ENCODE data around the gene NMNAT1.
A peak's percentile ranks its signal among the peaks of the same experiment; 100 is the strongest.
"Not testable (repeated sequence)": the region's sequence is repeated elsewhere in the genome, so short reads cannot be mapped to it uniquely, and the experiment has no call there.

The NMNAT1 gene

DNA sequence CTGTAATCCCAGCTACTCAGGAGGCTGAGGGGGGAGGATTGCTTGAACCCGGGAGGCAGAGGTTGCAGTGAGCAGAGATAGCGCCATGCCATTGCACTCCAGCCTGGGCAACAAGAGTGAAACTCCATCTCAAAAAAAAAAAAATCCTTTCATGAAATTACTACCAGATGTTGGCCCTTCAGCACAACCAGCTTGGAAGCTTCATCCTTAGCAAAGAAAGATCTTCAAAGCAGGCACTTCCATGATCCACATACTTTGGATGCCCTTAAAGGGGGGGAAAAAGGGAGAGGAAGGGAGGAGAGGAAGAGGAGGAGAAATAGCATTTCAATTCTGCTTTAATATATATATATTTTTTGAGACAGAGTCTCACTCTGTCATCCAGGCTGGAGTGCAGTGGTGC lies 77.4 kb downstream of the NMNAT1 start:
- DNase-seq = not testable (repeated sequence)

- DNase-seq = not testable (repeated sequence)
Observed at GRCh38 chr1:10021992-10022391, 78.7 kb downstream of the NMNAT1 start.

DNA sequence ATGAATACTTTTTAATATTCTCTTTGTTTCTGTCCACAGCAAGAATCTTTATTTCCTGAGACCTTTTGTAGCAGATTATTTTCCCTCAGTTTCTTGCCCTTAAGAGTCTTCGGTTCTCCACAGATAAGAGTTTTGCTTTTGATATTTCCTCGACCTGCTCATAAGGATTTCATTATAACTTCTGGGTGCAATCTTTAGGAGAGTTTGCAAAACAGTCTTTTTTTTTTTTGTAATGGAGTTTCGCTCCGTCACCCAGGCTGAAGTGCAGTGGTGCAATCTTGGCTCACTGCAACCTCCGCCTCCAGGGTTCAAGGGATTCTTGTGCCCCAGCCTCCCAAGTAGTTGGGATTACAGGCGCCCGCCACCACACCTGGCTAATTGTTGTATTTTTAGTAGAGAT lies 79.4 kb downstream of the NMNAT1 start:
- DNase-seq = no peak

DNA sequence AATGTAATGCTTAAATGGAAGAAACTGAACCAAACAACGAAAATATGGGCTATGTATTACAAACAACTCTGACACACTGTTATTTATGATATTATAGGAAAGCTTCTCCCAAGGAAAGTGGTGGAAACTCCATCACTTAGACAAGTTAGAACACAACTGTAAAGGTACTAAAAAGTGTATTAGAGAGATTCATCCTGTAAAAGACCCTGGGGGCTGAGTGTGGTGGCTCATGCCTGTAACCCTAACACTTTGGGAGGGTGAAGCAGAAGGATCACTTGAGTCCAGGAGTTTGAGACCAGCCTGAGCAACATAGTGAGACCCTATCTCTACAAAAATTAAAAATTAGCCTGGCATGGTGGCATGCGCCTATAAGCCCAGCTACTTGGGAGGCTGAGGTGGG lies 82.1 kb downstream of the NMNAT1 start:
- no peak for DNase-seq

- no peak for DNase-seq
Observed at GRCh38 chr1:10027027-10027426, 83.8 kb downstream of the NMNAT1 start.

DNA sequence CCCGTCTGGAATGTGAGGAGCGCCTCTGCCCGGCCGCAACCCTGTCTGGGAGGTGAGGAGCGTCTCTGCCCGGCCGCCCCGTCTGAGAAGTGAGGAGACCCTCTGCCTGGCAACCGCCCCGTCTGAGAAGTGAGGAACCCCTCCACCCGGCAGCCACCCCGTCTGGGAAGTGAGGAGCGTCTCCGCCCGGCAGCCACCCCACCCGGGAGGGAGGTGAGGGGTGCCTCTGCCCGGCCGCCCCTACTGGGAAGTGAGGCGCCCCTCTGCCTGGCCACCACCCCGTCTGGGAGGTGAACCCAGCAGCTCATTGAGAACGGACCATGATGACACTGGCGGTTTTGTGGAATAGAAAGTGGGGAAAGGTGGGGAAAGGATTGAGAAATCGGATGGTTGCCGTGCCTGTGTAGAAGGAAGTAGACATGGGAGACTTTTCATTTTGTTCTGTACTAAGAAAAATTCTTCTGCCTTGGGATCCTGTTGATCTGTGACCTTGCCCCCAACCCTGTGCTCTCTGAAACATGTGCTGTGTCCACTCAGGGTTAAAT lies 85.8 kb downstream of the NMNAT1 start:
- not testable (repeated sequence) for DNase-seq

DNA sequence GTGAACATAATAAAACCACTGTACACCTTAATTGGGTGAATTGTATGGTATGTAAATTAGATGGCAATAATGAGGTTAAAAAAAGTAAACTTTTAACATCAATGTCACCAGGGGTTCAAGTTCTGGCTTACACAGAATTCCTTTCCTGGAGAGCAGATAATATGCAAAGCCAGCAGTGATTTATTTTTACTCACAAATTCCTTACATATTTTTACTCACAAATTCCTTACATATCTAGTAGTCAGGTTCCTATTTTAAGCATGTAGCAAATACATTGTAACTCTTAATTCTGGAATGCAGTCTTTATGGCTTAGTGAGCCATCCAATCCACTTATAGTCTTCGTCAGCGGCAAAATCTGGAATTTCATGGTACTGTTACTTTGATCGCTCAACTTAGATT lies 88.2 kb downstream of the NMNAT1 start:
- no peak for DNase-seq

DNA sequence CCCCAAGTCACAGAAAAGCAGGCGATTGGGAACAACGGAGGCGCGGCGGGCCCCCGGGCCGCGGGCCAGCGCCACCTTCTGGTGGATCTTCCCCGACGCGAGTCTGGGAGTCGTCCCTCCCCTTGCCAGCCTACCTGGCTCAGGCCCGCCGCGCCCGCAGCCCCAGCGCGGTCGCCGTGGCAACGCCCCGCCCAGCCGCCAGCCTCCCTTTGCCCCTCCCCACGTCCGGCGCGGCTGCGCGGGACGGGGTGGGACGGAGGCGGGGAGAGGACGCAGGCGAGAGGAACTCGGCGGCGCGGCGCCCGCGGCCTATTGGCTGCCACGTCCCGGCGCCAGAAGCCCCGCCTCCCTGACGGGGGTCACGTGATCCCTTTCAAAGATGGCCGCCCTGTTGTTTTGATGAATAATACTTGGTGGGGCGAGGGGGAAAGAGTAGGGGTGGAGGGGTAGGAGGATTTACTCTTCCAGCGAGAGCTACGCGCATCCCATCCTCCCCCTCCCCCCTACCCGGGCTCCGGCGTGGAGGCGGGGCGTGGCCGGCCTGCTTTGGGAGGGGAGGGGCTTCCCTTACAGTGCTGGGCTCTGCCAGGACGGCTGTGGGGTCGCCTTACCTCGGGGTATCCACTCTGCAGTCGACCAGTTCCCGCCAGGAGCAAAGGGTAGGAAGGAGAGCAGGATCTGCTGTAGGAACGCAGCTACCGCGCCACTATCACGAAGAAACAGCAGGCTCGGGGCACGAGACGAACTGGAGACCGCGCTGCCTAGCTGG lies 89.5 kb downstream of the NMNAT1 start, which contains the start of gene UBE4B:
UBE4B (plus strand) TSS at position 369 of the 769 bp plus-strand sequence. CDS start 713 bp downstream, outside the sequence.
- peak; percentile 86 to 95 for DNase-seq

DNA sequence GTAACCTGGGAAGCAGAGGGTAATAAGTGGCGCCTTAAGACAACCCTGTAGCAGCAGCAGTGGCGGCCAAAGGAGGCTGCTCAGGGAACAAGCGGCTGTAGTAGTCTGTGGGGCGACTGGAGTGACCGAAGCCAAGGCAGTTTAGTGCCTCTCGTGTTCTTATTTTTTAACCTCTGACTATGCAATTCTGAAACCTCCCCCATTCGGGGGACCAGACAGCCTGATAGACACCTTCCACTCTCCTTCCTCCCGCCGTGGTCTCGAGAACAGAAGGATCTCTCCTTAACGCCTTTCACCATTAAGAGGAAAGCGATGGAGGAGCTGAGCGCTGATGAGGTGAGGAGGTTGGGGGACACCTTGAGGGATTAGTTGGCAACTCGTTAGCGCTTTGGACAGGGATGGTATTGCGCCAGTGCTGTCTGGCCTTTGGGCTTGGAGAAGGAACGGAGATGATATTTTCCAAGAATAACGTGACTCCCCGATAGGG lies 90.1 kb downstream of the NMNAT1 start:
- peak; percentile 12 to 24 for DNase-seq
